Measurements from ENCODE around the gene ARL14EP. TPM values are rescaled to one million over a fixed set of nuclear protein-coding genes. Genes with fewer than 3 reads are reported as not detected.

ARL14EP gene
- total and polyA plus RNA-seq, 2 of the 8 experiments (the other 6 are each of a cell fraction or from before 2014, with no cell fraction given), result 14.3 to 29.6 TPM

DNA sequence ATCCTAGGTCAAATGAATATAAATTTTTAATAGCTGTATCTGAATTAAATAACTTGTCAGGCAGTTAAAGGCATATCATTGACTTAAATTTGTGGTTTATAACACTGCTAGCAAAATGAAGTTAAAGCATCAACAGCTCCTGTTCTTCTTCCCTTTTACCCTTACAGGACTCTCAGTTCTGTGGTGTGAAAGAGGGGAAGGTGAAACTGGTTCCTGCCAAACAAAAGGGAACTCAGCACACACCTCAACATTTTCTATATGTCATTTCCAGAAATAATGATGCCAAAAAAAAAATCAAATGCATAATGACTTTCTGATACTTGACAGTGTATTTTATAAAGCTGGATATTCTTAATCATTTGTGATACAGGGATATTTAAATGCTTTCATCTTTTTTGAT, 21.2 kb downstream of the ARL14EP start:
- Histone ChIP-seq H3K23me2 (ENCODE audit: low read depth, low read length) (no peaks in the 10 kb centered on the region; the same call in 1 of the 2 replicates), H2BK20ac (ENCODE audit: low read length) (no peak overlapping the region), H4K20me1 (replicated peaks in 1 of 2; ENCODE audit: control insufficient read depth in 1 of 2, insufficient read depth in 2 of 2, low read length in 2 of 2) (no peaks in the 10 kb centered on the region), H3K56ac (replicated peaks; ENCODE audit: insufficient read length, low read depth, low read length) (no peak overlapping the region), H3K18ac (ENCODE audit: extremely low read depth, low read length) (no peak overlapping the region), H4K5ac (ENCODE audit: insufficient read length, low read depth, low read length) (no peak overlapping the region), H2BK120ac (replicated peaks; ENCODE audit: low read depth, low read length) (no peak overlapping the region), H3K4me1 (replicated peaks in 1 of 4; ENCODE audit: control insufficient read depth in 3 of 4, insufficient read depth in 4 of 4, low read length in 3 of 4) (no peaks in the 10 kb centered on the region), H3K23ac (ENCODE audit: insufficient read length) (no peak overlapping the region), H4K8ac (ENCODE audit: extremely low read depth, insufficient read depth, low read length) (no peak overlapping the region), H2BK15ac (ENCODE audit: low read length) (no peak overlapping the region), H3K36me3 (ENCODE audit: control insufficient read depth in 2 of 4, insufficient read depth in 4 of 4, low read length in 3 of 4) (no peaks in the 10 kb centered on the region), H3K14ac (ENCODE audit: insufficient read length) (no peak overlapping the region), H3K27me3 (replicated peaks in 1 of 4; ENCODE audit: control insufficient read depth in 3 of 4, extremely low read depth in 1 of 4, insufficient read depth in 3 of 4, low read length in 3 of 4) (no peaks in the 10 kb centered on the region), H3K9me3 (ENCODE audit: insufficient read depth in 2 of 2, low read depth in 1 of 2, low read length in 1 of 2) (no peaks in the 10 kb centered on the region), H3K79me1 (ENCODE audit: low read depth, low read length) (no peaks in the 10 kb centered on the region), H2AFZ (ENCODE audit: low read length) (no peak overlapping the region), H3K79me2 (ENCODE audit: control insufficient read depth in 1 of 2, insufficient read depth in 2 of 2, low read length in 2 of 2) (no peaks in the 10 kb centered on the region), H3K4me2 (ENCODE audit: insufficient read depth in 1 of 2, low read depth in 2 of 2, low read length in 2 of 2) (no peak overlapping the region), H2AK5ac (ENCODE audit: low read depth, low read length) (no peak overlapping the region), H3K4me3 (ENCODE audit: extremely low read depth in 1 of 4, insufficient read depth in 2 of 4, low read depth in 3 of 4, low read length in 4 of 4) (no peak overlapping the region), H2BK12ac (ENCODE audit: low read depth, low read length) (no peak overlapping the region), H4K91ac (replicated peaks; ENCODE audit: insufficient read length, low read length) (no peak overlapping the region), H2BK5ac (ENCODE audit: low read depth, low read length) (no peak overlapping the region), H3K27ac (ENCODE audit: low read depth, low read length) (no peak overlapping the region), H3K4ac (replicated peaks; ENCODE audit: insufficient read length, low read depth, low read length) (no peak overlapping the region), H3K9ac (replicated peaks in 1 of 4; ENCODE audit: extremely low read depth in 1 of 4, low read depth in 3 of 4, low read length in 3 of 4) (no peak overlapping the region)
- POLR2A ChIA-PET (ENCODE audit: partially characterized antibody), result interaction anchor here (0.6 kb wide), 2 partner anchors 38 to 76 kb away, joined by 3 to 4 read pairs; no protein-coding TSS in a partner anchor
- CTCF ChIA-PET (ENCODE audit: partially characterized antibody), result interaction anchor here (0.5 to 4.1 kb wide), 11 partner anchors 11 to 896 kb away, joined by 3 to 32 read pairs (median 3); no protein-coding TSS in a partner anchor
- DNase-seq (ENCODE audit: low read depth in 1 of 2, low spot score in 2 of 2) (no peak), FAIRE-seq (no peak)
- TF ChIP-seq KDM5A (IDR thresholded peaks at IDR 0.05; ENCODE audit: low read length), result no peak
- TF ChIP-seq, protein P1, sequence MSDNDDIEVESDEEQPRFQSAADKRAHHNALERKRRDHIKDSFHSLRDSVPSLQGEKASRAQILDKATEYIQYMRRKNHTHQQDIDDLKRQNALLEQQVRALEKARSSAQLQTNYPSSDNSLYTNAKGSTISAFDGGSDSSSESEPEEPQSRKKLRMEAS (IDR thresholded peaks at IDR 0.05), result no peak
- no peak for TF ChIP-seq TAF1 (IDR thresholded peaks at IDR 0.05; ENCODE audit: low read depth, low read length)
- TF ChIP-seq, protein P2, sequence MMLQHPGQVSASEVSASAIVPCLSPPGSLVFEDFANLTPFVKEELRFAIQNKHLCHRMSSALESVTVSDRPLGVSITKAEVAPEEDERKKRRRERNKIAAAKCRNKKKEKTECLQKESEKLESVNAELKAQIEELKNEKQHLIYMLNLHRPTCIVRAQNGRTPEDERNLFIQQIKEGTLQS (IDR thresholded peaks at IDR 0.05; ENCODE audit: insufficient read depth, low read depth, low read length), result no peak
- TF ChIP-seq POLR2A (IDR thresholded peaks at IDR 0.05; ENCODE audit: control extremely low read depth in 1 of 2, low read depth in 2 of 2, low read length in 2 of 2), result no peak
- no peak for TF ChIP-seq RBBP5 (IDR thresholded peaks at IDR 0.05; ENCODE audit: borderline replicate concordance, low read depth, low read length)
- no peak for TF ChIP-seq FOSL1 (IDR thresholded peaks at IDR 0.05; ENCODE audit: insufficient read depth, low read depth, low read length)
- no peak for TF ChIP-seq ATF2 (IDR thresholded peaks at IDR 0.05; ENCODE audit: low read length)

Data from H1 (cell line).